MCF 10A (cell line): ENCODE results near the gene PRKN. TPM values are rescaled to one million over a fixed set of nuclear protein-coding genes. Genes with fewer than 3 reads are reported as not detected.
A peak's percentile ranks its signal among the peaks of the same experiment; 100 is the strongest.

Source experiments
- BruUV-seq: library from RNA; stranded (reverse); fragments of 400-500 nt; replicated peaks from 2 replicates; lab custom pipeline; 2021; lab: Mats Ljungman, UMichigan
- CTCF ChIA-PET: fragments of 300-600 bp; sonication (Branson Sonifier 250); formaldehyde crosslinking; extraction: SDS; loops from one replicate; lab custom pipeline; 2021; ENCODE audit warnings: antibody characterized with exemption, inconsistent platforms; lab: Yijun Ruan, JAX
- POLR2A ChIA-PET: fragments of 300-600, 350-650 bp; sonication (Branson Sonifier 250); formaldehyde crosslinking; extraction: SDS; loops from one replicate; lab custom pipeline; 2020; ENCODE audit warnings: antibody characterized with exemption, inconsistent platforms; lab: Yijun Ruan, JAX
- DNase-seq: peaks from one replicate; pipeline ENCODE4 v3.0.0-alpha.2; 2018; ENCODE audit not compliant: unreplicated experiment
- H3K27ac Mint-ChIP-seq: one replicate; pipeline ENCODE4 v1.8.0; 2022; ENCODE audit warnings: mild to moderate bottlenecking, low read depth, mixed read lengths; ENCODE audit not compliant: unreplicated experiment
- H3K27me3 Mint-ChIP-seq: one replicate; pipeline ENCODE4 v1.8.0; 2022; ENCODE audit warnings: mixed read lengths; ENCODE audit not compliant: insufficient read depth, unreplicated experiment
- H3K36me3 Mint-ChIP-seq: one replicate; pipeline ENCODE4 v1.8.0; 2022; ENCODE audit warnings: mild to moderate bottlenecking, moderate library complexity, mixed read lengths; ENCODE audit not compliant: insufficient read depth, unreplicated experiment
- H3K4me1 Mint-ChIP-seq: one replicate; pipeline ENCODE4 v1.8.0; 2022; ENCODE audit warnings: mixed read lengths; ENCODE audit not compliant: insufficient read depth, unreplicated experiment
- H3K4me3 Mint-ChIP-seq: one replicate; pipeline ENCODE4 v1.8.0; 2022; ENCODE audit warnings: mild to moderate bottlenecking, moderate library complexity, mixed read lengths; ENCODE audit not compliant: unreplicated experiment
- H3K9me3 Mint-ChIP-seq: one replicate; pipeline ENCODE4 v1.8.0; 2022; ENCODE audit warnings: mixed read lengths; ENCODE audit not compliant: unreplicated experiment
- CTCF ChIP-seq: fragments of 200-600 bp; IDR thresholded peaks from one replicate; pipeline ENCODE4 v1.8.0; 2022; ENCODE audit warnings: antibody characterized with exemption, mild to moderate bottlenecking; ENCODE audit not compliant: unreplicated experiment
- intact Hi-C: fragments of 100-400 bp; cut with micrococcal nuclease; formaldehyde crosslinking; loops from 2 replicates; pipeline ENCODE4 v1.14.1; 2022
- total RNA-seq: library from RNA; stranded (reverse); gene quantifications from 2 replicates; pipeline ENCODE4 v1.2.3, GENCODE V29; 2022

The PRKN gene
- total RNA-seq, 1 experiment from 2014 or later, result 2.5 TPM

- no peak for DNase-seq
- no peak overlapping the region for H3K4me3 Mint-ChIP-seq
- ChIA-PET POLR2A (interaction anchor here (0.6 kb wide), 1 partner anchor 56 kb away, joined by 3 read pairs; no protein-coding TSS in a partner anchor), CTCF (interaction anchor here (1.3 to 7.7 kb wide), 3 partner anchors 17 to 626 kb away, joined by 5 to 92 read pairs (median 72); no protein-coding TSS in a partner anchor)
- H3K36me3 Mint-ChIP-seq, result no peaks in the 10 kb centered on the region
- H3K27ac Mint-ChIP-seq, result no peak overlapping the region
- intact Hi-C loops, result no loop called here
- no peak for TF ChIP-seq CTCF
- H3K9me3 Mint-ChIP-seq, result no peaks in the 10 kb centered on the region
- no TSS peak for BruUV-seq
- H3K4me1 Mint-ChIP-seq, result peaks cover 19% of the 10 kb centered on the region
- no peaks in the 10 kb centered on the region for H3K27me3 Mint-ChIP-seq
These were observed 1351.2 kb downstream of the PRKN start for GRCh38 chr6:161376367-161376766.

DNA sequence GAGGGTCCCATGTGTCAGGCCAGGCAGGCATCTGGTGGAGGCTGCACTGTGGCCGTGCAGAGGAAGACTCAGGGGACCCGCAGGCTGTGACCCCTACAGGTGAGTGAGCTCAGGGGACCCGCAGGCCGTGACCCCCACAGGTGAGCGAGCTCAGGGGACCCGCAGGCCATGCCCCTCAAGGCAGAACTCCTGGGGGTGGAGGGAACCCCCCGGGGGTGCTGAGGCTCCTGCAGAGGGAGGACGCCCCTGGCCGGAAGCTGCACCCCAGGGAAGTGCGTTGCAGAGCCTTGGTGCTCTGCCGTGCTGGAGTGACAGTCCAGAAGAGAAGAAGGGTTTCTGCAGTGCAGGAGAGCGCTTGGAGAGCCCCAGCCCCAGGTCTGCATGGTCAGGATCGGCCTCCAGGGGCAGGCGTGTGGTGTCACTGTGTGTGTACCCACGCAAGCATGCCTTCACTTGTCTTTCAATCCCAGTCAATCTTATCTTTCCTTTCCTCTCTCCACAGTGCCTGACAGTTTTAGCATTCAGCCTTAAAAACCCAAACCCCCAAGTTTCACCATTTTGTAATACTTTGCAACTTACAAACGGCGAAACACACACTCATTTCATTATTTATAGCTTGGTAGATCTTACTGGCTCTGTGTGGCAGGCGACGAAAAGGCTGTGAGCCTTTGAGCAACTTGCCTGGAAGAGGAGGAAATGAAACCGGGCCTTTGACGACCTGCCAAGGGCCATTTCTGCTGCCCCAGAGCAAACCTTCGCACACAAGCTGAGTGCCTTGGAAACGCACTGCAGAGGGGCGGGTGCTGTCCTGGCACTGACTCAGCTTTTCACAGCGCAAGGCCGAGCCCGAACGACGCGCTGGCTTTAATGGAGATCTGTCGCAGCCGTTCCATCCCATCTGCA lies 1352.3 kb downstream of the PRKN start:
- ChIA-PET POLR2A (interaction anchor here (0.9 to 1.0 kb wide), 3 partner anchors 446 to 640 kb away, joined by 3 to 4 read pairs (median 3); no protein-coding TSS in a partner anchor), CTCF (interaction anchor here (0.6 to 7.7 kb wide), 22 partner anchors 18 to 642 kb away, joined by 3 to 113 read pairs (median 5); no protein-coding TSS in a partner anchor)
- intact Hi-C loops, result loop anchor here (1.0 to 5.0 kb wide), 6 partner anchors 235 to 853 kb away; no protein-coding TSS in a partner anchor
- Mint-ChIP-seq H3K27ac (peak overlapping the region; percentile 59), H3K4me3 (peak overlapping the region; percentile 53), H3K27me3 (no peaks in the 10 kb centered on the region), H3K9me3 (no peaks in the 10 kb centered on the region), H3K36me3 (no peaks in the 10 kb centered on the region), H3K4me1 (peaks cover 17% of the 10 kb centered on the region)
- DNase-seq, result peak; percentile 50
- no TSS peak for BruUV-seq
- peak; percentile 31 for TF ChIP-seq CTCF

- POLR2A ChIA-PET, result interaction anchor here (0.6 to 1.2 kb wide), 5 partner anchors 219 to 575 kb away, joined by 3 to 5 read pairs (median 3); no protein-coding TSS in a partner anchor
- Mint-ChIP-seq H3K4me1 (peaks cover 17% of the 10 kb centered on the region), H3K27ac (no peak overlapping the region), H3K36me3 (no peaks in the 10 kb centered on the region), H3K27me3 (no peaks in the 10 kb centered on the region), H3K4me3 (no peak overlapping the region), H3K9me3 (no peaks in the 10 kb centered on the region)
- CTCF ChIA-PET, result interaction anchor here (0.5 to 7.7 kb wide), 42 partner anchors 12 to 854 kb away, joined by 3 to 113 read pairs (median 4); no protein-coding TSS in a partner anchor
- intact Hi-C loops, result loop anchor here (1.0 to 5.0 kb wide), 6 partner anchors 234 to 852 kb away; no protein-coding TSS in a partner anchor
- TF ChIP-seq CTCF, result peak; percentile 98
- peak; percentile 66 for DNase-seq
- no TSS peak for BruUV-seq
These were observed 1353.6 kb downstream of the PRKN start for GRCh38 chr6:161373905-161374451.

- intact Hi-C loops, result loop anchor here (5.0 kb wide), 1 partner anchor 850 kb away; no protein-coding TSS in a partner anchor
- CTCF ChIA-PET, result interaction anchor here (0.6 to 7.7 kb wide), 24 partner anchors 18 to 639 kb away, joined by 3 to 113 read pairs (median 10); partner anchors contain the start of gene AGPAT4
- Mint-ChIP-seq H3K27ac (no peak overlapping the region), H3K9me3 (no peaks in the 10 kb centered on the region), H3K4me3 (no peak overlapping the region), H3K27me3 (no peaks in the 10 kb centered on the region), H3K4me1 (peaks cover 18% of the 10 kb centered on the region), H3K36me3 (no peaks in the 10 kb centered on the region)
- no TSS peak for BruUV-seq
- TF ChIP-seq CTCF, result no peak
- no peak for DNase-seq
- POLR2A ChIA-PET, result interaction anchor here (0.6 kb wide), 1 partner anchor 638 kb away, joined by 3 read pairs; no protein-coding TSS in a partner anchor
These were observed 1355.2 kb downstream of the PRKN start for GRCh38 chr6:161372422-161372793.
